Ovary (tissue), 3 donors: ENCODE results near the gene CD200.

Experiments used
- CTCF ChIP-seq, 3 donors: fragments of 450-650 bp in 2 of 3; fragments of 200-600 bp in 1 of 3; IDR thresholded peaks; one replicate each; pipeline versions ENCODE4 v1.5.1 to v1.8.0; 2016 to 2022; ENCODE audit warnings: antibody characterized with exemption in 3 of 3, mild to moderate bottlenecking in 1 of 3
- EP300 ChIP-seq: sonication (generic); formaldehyde crosslinking; IDR thresholded peaks from one replicate; pipeline ENCODE4 v1.6.1; 2017; ENCODE audit warnings: antibody characterized with exemption
- POLR2A ChIP-seq: fragments of 450-650 bp; IDR thresholded peaks from one replicate; pipeline ENCODE4 v1.6.1; 2017; ENCODE audit warnings: antibody characterized with exemption, mild to moderate bottlenecking, moderate library complexity
- donor health status: DM: no; HTN: no; CAD: no.

- TF ChIP-seq CTCF (IDR thresholded peaks at IDR 0.05) (no peak), POLR2A (no peak), EP300 (no peak)
These were observed 5.2 kb downstream of the CD200 start for GRCh38 chr3:112338021-112338726.
